WERI-Rb-1 (cell line): ENCODE measurements around the gene NOC3L.

Experiments
- DNase-seq: peaks from one replicate; pipeline ENCODE4 v3.0.0-alpha.2; 2020
- H3K27ac ChIP-seq: fragments of 250-450 bp; sonication (Bioruptor Pico); 2 replicates; pipeline ENCODE4 v1.5.1; 2020; ENCODE audit warnings: mild to moderate bottlenecking, moderate library complexity
- H3K27me3 ChIP-seq: fragments of 250-450 bp; sonication (Bioruptor Pico); 2 replicates; pipeline ENCODE4 v1.5.1; 2021; ENCODE audit warnings: mild to moderate bottlenecking, low read depth, moderate library complexity; ENCODE audit not compliant: insufficient read depth, severe bottlenecking
- H3K36me3 ChIP-seq: fragments of 250-450 bp; sonication (Bioruptor Pico); 2 replicates; pipeline ENCODE4 v1.5.1; 2020; ENCODE audit warnings: mild to moderate bottlenecking, moderate library complexity
- H3K4me3 ChIP-seq: 2 replicates; pipeline ENCODE4 v1.5.1; 2011; ENCODE audit warnings: low read depth, mild to moderate bottlenecking, control low read depth, low read length
- H3K9me3 ChIP-seq: fragments of 250-450 bp; sonication (Bioruptor Pico); 2 replicates; pipeline ENCODE4 v1.5.1; 2021; ENCODE audit warnings: mild to moderate bottlenecking, moderate library complexity; ENCODE audit not compliant: severe bottlenecking
- TF ChIP-seq, protein P1 (sequence below): IDR thresholded peaks from 2 replicates; pipeline ENCODE4 v1.5.1; 2011; ENCODE audit warnings: low read depth, mild to moderate bottlenecking, control low read depth, inconsistent platforms, low read length

The NOC3L gene

DNA sequence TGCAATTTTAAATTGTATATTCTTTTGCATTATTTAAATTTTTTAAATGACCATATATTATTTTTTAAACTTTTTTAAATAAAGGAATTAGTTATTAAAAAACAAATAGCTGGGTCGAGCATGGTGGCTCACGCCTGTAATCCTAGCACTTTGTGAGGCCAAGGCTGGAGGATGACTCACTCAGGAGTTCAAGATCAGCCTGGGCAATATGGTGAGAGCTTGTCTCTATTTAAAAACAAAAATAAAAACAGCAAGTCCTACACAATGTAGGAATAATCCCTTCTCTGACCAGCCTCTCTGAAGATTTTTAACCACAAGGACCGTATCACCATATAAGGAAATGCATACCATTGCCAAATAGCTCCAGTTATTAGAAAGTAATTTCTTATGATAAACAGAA lies 19.6 kb downstream of the NOC3L start:
- TF ChIP-seq, protein P1, sequence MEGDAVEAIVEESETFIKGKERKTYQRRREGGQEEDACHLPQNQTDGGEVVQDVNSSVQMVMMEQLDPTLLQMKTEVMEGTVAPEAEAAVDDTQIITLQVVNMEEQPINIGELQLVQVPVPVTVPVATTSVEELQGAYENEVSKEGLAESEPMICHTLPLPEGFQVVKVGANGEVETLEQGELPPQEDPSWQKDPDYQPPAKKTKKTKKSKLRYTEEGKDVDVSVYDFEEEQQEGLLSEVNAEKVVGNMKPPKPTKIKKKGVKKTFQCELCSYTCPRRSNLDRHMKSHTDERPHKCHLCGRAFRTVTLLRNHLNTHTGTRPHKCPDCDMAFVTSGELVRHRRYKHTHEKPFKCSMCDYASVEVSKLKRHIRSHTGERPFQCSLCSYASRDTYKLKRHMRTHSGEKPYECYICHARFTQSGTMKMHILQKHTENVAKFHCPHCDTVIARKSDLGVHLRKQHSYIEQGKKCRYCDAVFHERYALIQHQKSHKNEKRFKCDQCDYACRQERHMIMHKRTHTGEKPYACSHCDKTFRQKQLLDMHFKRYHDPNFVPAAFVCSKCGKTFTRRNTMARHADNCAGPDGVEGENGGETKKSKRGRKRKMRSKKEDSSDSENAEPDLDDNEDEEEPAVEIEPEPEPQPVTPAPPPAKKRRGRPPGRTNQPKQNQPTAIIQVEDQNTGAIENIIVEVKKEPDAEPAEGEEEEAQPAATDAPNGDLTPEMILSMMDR: no peak
- no peak for DNase-seq
- Histone ChIP-seq H3K9me3 (no peaks in the 10 kb centered on the region), H3K27me3 (no peaks in the 10 kb centered on the region), H3K36me3 (peaks cover 52% of the 10 kb centered on the region), H3K27ac (no peak overlapping the region), H3K4me3 (no peak overlapping the region)

GRCh38 chr10:94334857-94335256 lies 27.9 kb downstream of the NOC3L start:
- no peak overlapping the region for H3K4me3 ChIP-seq
- H3K27me3 ChIP-seq: no peaks in the 10 kb centered on the region
- H3K27ac ChIP-seq: no peak overlapping the region
- H3K36me3 ChIP-seq: peaks cover 80% of the 10 kb centered on the region
- DNase-seq: no peak
- TF ChIP-seq, protein P1: no peak
- no peaks in the 10 kb centered on the region for H3K9me3 ChIP-seq

DNA sequence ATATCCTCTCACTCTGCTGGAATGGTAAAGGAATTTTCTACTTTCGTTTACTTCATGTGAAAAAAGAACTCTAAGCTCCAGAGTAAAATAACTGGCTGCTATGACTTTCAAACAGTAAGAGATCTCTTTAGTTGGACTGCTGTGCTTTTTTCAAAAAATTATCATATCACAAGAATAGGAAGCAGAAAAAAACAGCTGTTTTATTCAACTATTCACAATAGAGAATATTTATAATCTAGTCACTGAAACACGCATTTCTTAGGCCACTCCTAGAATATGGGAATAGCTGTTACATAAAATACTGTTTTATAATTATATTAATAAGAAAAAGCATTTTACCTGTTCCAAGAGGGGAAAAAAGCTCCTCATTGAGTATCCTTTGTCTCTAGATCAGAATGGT lies 29.7 kb downstream of the NOC3L start:
- H3K27ac ChIP-seq: no peak overlapping the region
- H3K27me3 ChIP-seq: no peaks in the 10 kb centered on the region
- no peaks in the 10 kb centered on the region for H3K9me3 ChIP-seq
- no peak overlapping the region for H3K4me3 ChIP-seq
- H3K36me3 ChIP-seq: peaks cover 77% of the 10 kb centered on the region
- no peak for DNase-seq
- TF ChIP-seq, protein P1: no peak

- TF ChIP-seq, protein P1: no peak
- no peak overlapping the region for H3K4me3 ChIP-seq
- DNase-seq: no peak
- H3K27ac ChIP-seq: no peak overlapping the region
- H3K36me3 ChIP-seq: peaks cover 66% of the 10 kb centered on the region
- no peaks in the 10 kb centered on the region for H3K27me3 ChIP-seq
- no peaks in the 10 kb centered on the region for H3K9me3 ChIP-seq
Observed at GRCh38 chr10:94328613-94329012, 34.1 kb downstream of the NOC3L start.

DNA sequence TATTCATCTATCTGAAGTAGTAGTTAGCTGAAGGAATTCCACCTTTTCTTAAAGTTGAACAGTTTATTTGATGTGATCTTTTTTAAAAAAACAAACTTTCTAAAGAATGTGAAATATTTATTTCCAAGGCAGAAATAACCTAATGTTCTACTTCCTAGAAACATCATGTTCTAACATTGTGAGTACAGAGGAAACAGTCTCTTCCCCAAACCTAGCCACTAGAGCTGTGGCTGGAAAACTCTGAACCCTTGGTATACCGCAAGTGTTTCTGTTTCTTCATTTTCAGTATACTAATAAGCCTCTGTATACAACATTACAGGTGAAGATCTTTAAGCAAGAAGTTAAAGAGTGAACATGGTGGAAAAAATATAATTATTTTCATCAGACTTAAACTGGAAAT lies 35.1 kb downstream of the NOC3L start:
- no peaks in the 10 kb centered on the region for H3K27me3 ChIP-seq
- H3K9me3 ChIP-seq: no peaks in the 10 kb centered on the region
- no peak overlapping the region for H3K4me3 ChIP-seq
- H3K36me3 ChIP-seq: peaks cover 61% of the 10 kb centered on the region
- TF ChIP-seq, protein P1: no peak
- no peak for DNase-seq
- no peak overlapping the region for H3K27ac ChIP-seq

GRCh38 chr10:94324609-94325233 lies 38.0 kb downstream of the NOC3L start:
- no peak for DNase-seq
- H3K9me3 ChIP-seq: no peaks in the 10 kb centered on the region
- peaks cover 40% of the 10 kb centered on the region for H3K36me3 ChIP-seq
- no peaks in the 10 kb centered on the region for H3K27me3 ChIP-seq
- no peak overlapping the region for H3K27ac ChIP-seq
- H3K4me3 ChIP-seq: no peak overlapping the region
- TF ChIP-seq, protein P1: no peak
